Caco-2 (cell line): ENCODE results near the gene ZNF358. TPM values are rescaled to one million over a fixed set of nuclear protein-coding genes. Genes with fewer than 3 reads are reported as not detected.

Experiments used
- BruUV-seq: library from RNA; stranded (reverse); fragments of 400-500 nt; replicated peaks from 2 replicates; lab custom pipeline; 2021; lab: Mats Ljungman, UMichigan
- CTCF ChIA-PET: fragments of 300-600 bp; sonication (Branson Sonifier 250); formaldehyde crosslinking; loops from one replicate; lab custom pipeline; 2022; ENCODE audit warnings: antibody characterized with exemption; lab: Charles Lee
- POLR2A ChIA-PET: fragments of 300-600 bp; sonication (Branson Sonifier 250); formaldehyde crosslinking; loops from one replicate; lab custom pipeline; 2022; ENCODE audit warnings: antibody characterized with exemption; lab: Charles Lee
- DNase-seq, 2 experiments: peaks; one replicate each; pipeline versions ENCODE4 v3.0.0 to v3.0.0-alpha.2; 2020 to 2022
- H3K27me3 ChIP-seq: replicated peaks from 2 replicates; pipeline ENCODE4 v1.6.0; 2011; ENCODE audit warnings: low read length; ENCODE audit not compliant: control insufficient read depth, insufficient read depth
- H3K36me3 ChIP-seq: 2 replicates; pipeline ENCODE4 v1.5.1; 2011; ENCODE audit warnings: low read length; ENCODE audit not compliant: control insufficient read depth, insufficient read depth
- H3K4me1 ChIP-seq: fragments of 250-450 bp; sonication (Bioruptor Pico); 2 replicates; pipeline ENCODE4 v1.5.1; 2020; ENCODE audit warnings: mild to moderate bottlenecking
- H3K4me3 ChIP-seq: 2 replicates; pipeline ENCODE4 v1.5.1; 2011; ENCODE audit warnings: low read depth, mild to moderate bottlenecking, control low read depth, low read length
- H3K9me3 ChIP-seq: fragments of 250-450 bp; sonication (Bioruptor Pico); 2 replicates; pipeline ENCODE4 v1.5.1; 2020; ENCODE audit warnings: mild to moderate bottlenecking, moderate library complexity
- H3K27ac Mint-ChIP-seq: one replicate; pipeline ENCODE4 v1.8.0; 2022; ENCODE audit warnings: mixed read lengths; ENCODE audit not compliant: unreplicated experiment
- H3K27me3 Mint-ChIP-seq: one replicate; pipeline ENCODE4 v1.8.0; 2022; ENCODE audit warnings: mixed read lengths; ENCODE audit not compliant: insufficient read depth, unreplicated experiment
- H3K36me3 Mint-ChIP-seq: one replicate; pipeline ENCODE4 v1.8.0; 2022; ENCODE audit warnings: mild to moderate bottlenecking, mixed read lengths; ENCODE audit not compliant: insufficient read depth, unreplicated experiment
- H3K4me1 Mint-ChIP-seq: one replicate; pipeline ENCODE4 v1.8.0; 2022; ENCODE audit warnings: low read depth, mixed read lengths; ENCODE audit not compliant: unreplicated experiment
- H3K4me3 Mint-ChIP-seq: one replicate; pipeline ENCODE4 v1.8.0; 2022; ENCODE audit warnings: mild to moderate bottlenecking, moderate library complexity, mixed read lengths; ENCODE audit not compliant: unreplicated experiment
- H3K9me3 Mint-ChIP-seq: one replicate; pipeline ENCODE4 v1.8.0; 2022; ENCODE audit warnings: mixed read lengths; ENCODE audit not compliant: unreplicated experiment
- intact Hi-C: fragments of 100-400 bp; cut with micrococcal nuclease; formaldehyde crosslinking; loops from one replicate; pipeline ENCODE4 v1.10.0; 2022; ENCODE audit not compliant: unreplicated experiment
- total RNA-seq: library from RNA; stranded (reverse); gene quantifications from 2 replicates; pipeline ENCODE4 v1.2.3, GENCODE V29; 2022
- TF ChIP-seq, protein P1 (sequence below), 2 experiments: fragments of 200-600 bp in 1 of 2; IDR thresholded peaks; 1 replicate in 1 of 2; 2 replicates in 1 of 2; pipeline versions ENCODE4 v1.5.1 to v1.8.0; 2011 to 2022; ENCODE audit warnings: antibody characterized with exemption in 1 of 2, control low read depth in 1 of 2, inconsistent platforms in 1 of 2, low read depth in 1 of 2, low read length in 1 of 2, mild to moderate bottlenecking in 1 of 2, moderate library complexity in 1 of 2; ENCODE audit not compliant: insufficient read depth in 1 of 2, severe bottlenecking in 1 of 2, unreplicated experiment in 1 of 2

The ZNF358 gene
- total RNA-seq, 1 experiment from 2014 or later: 29.4 TPM

DNA sequence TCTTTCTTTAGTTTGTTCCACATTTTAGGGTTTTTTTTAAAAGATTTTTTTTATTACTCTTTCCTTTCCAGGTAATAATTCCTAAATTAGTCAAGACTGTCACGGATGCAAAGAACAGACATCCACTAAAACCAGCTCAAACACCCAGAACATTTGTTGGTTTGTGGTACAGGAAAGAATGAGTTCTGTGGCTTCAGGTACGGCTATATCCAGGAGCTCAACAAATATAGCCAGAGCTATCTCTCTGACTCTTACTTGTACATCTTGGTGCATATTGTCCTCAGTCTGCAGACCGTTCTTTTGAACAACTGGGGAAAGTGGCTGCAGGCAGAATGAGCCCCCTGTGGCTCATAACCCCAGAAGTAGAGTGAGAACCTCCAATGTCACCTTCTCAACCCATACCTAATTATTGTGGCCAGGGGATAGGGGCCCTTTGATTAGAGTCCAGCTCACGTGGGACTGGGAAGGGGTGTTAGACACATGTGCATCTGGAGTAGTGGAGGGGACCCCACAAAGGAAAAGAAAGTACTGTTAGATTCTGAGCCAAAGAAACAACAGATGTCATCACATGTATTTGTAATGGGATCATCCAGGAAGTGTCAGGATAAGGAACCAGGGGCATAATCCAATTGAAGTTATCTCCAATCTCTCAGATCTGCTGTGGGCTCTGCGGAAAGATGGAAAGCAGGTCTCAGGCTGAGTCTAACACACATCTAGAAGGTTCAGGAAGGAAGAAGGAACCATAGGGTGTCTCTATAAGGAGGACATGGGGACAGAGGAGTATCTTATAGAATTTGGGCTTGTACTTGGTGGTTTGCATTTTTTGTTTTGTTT lies 1.9 kb upstream of the ZNF358 start:
- BruUV-seq: no TSS peak
- intact Hi-C loops: loop anchor here (10.0 kb wide), 1 partner anchor 119 kb away; no protein-coding TSS in a partner anchor
- Histone ChIP-seq H3K27me3 (no peaks in the 10 kb centered on the region), H3K36me3 (peaks cover 1% of the 10 kb centered on the region; the same call in 1 of the 2 replicates), H3K4me1 (peaks cover 5% of the 10 kb centered on the region; the same call in 1 of the 2 replicates), H3K4me3 (no peak overlapping the region), H3K9me3 (no peaks in the 10 kb centered on the region)
- DNase-seq: no peak
- TF ChIP-seq, protein P1, sequence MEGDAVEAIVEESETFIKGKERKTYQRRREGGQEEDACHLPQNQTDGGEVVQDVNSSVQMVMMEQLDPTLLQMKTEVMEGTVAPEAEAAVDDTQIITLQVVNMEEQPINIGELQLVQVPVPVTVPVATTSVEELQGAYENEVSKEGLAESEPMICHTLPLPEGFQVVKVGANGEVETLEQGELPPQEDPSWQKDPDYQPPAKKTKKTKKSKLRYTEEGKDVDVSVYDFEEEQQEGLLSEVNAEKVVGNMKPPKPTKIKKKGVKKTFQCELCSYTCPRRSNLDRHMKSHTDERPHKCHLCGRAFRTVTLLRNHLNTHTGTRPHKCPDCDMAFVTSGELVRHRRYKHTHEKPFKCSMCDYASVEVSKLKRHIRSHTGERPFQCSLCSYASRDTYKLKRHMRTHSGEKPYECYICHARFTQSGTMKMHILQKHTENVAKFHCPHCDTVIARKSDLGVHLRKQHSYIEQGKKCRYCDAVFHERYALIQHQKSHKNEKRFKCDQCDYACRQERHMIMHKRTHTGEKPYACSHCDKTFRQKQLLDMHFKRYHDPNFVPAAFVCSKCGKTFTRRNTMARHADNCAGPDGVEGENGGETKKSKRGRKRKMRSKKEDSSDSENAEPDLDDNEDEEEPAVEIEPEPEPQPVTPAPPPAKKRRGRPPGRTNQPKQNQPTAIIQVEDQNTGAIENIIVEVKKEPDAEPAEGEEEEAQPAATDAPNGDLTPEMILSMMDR (IDR thresholded peaks at IDR 0.05; ENCODE audit: insufficient read depth in 1 of 2, low read depth in 1 of 2, low read length in 1 of 2, severe bottlenecking in 1 of 2, unreplicated experiment in 1 of 2): no peak
- H3K36me3 Mint-ChIP-seq: peaks cover 8% of the 10 kb centered on the region
- H3K4me1 Mint-ChIP-seq: peaks cover 8% of the 10 kb centered on the region
- no peaks in the 10 kb centered on the region for H3K27me3 Mint-ChIP-seq
- no peak overlapping the region for H3K4me3 Mint-ChIP-seq
- peak overlapping the region; percentile 40 for H3K27ac Mint-ChIP-seq
- ChIA-PET POLR2A (no interaction called here), CTCF (no interaction called here)
- H3K9me3 Mint-ChIP-seq: no peaks in the 10 kb centered on the region

DNA sequence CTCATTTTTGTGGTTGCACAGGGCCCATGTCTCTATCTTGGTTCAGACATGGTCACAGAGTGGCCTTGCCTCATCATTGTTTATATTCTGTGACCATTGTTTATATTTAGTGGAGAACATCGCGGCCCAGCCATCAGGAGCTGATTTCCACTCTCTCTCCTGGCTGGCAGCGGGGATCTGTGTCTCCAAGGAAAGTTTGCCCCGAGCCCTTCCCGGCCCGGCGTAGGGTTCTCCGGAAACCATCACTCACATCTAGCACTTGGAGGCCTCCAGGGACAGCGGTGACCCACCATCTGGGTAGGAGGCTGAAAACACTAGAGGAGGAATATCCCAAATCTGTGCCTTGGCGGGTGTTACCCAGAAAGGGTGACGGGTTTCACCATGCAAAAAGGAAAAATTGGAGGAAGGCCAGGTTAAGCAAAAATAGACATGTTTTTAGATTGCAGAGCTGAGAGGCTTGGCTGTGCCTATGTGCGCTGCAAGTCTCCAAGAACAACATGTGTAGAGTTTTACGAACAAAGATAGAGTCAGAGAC lies 726 bp upstream of the ZNF358 start:
- Histone ChIP-seq H3K9me3 (no peaks in the 10 kb centered on the region), H3K36me3 (peaks cover 1% of the 10 kb centered on the region; the same call in 1 of the 2 replicates), H3K4me3 (no peak overlapping the region), H3K4me1 (peaks cover 5% of the 10 kb centered on the region; the same call in 1 of the 2 replicates), H3K27me3 (no peaks in the 10 kb centered on the region)
- H3K9me3 Mint-ChIP-seq: no peaks in the 10 kb centered on the region
- intact Hi-C loops: loop anchor here (10.0 kb wide), 1 partner anchor 120 kb away; no protein-coding TSS in a partner anchor
- peak overlapping the region; percentile 40 for H3K27ac Mint-ChIP-seq
- TF ChIP-seq, protein P1 (IDR thresholded peaks at IDR 0.05; ENCODE audit: insufficient read depth in 1 of 2, low read depth in 1 of 2, low read length in 1 of 2, severe bottlenecking in 1 of 2, unreplicated experiment in 1 of 2): no peak
- H3K27me3 Mint-ChIP-seq: no peaks in the 10 kb centered on the region
- no peak for DNase-seq
- CTCF ChIA-PET: no interaction called here
- H3K4me3 Mint-ChIP-seq: peak overlapping the region; percentile 74
- POLR2A ChIA-PET: no interaction called here
- peaks cover 11% of the 10 kb centered on the region for H3K36me3 Mint-ChIP-seq
- BruUV-seq: TSS peak; percentile 47
- peaks cover 8% of the 10 kb centered on the region for H3K4me1 Mint-ChIP-seq

DNA sequence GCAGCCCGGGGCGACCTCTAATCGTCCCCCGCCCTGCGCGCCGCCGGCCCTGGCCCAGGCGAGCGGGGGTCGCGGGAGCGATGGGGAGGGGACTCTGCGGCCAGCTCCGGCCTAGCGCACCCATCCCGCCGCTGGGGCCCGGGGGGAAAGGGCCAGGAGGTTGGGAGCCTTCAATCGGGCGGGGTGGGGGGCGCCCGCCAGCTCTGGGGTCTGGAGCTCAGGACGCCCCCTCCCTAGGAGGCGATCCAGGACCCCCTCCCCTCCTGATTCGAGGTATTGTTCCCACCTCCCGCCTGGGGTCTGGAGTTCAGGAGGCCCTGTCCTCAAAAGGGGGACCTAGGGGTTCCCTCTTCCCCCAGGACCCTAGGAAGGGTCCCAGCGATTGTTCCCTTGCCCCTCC lies 430 bp downstream of the ZNF358 start:
- H3K4me3 ChIP-seq: peak overlapping the region; percentile 75
- ChIA-PET POLR2A (interaction anchor here (0.6 to 0.9 kb wide), 2 partner anchors 10 to 92 kb away, joined by 3 to 6 read pairs; no protein-coding TSS in a partner anchor), CTCF (no interaction called here)
- Mint-ChIP-seq H3K4me1 (peaks cover 8% of the 10 kb centered on the region), H3K9me3 (no peaks in the 10 kb centered on the region), H3K36me3 (peaks cover 11% of the 10 kb centered on the region), H3K27ac (no peak overlapping the region), H3K4me3 (peak overlapping the region; percentile 70), H3K27me3 (no peaks in the 10 kb centered on the region)
- intact Hi-C loops: loop anchor here (10.0 kb wide), 1 partner anchor 122 kb away; no protein-coding TSS in a partner anchor
- BruUV-seq: no TSS peak
- H3K9me3 ChIP-seq: no peaks in the 10 kb centered on the region
- TF ChIP-seq, protein P1 (IDR thresholded peaks at IDR 0.05; ENCODE audit: insufficient read depth in 1 of 2, low read depth in 1 of 2, low read length in 1 of 2, severe bottlenecking in 1 of 2, unreplicated experiment in 1 of 2): no peak
- H3K36me3 ChIP-seq: peaks cover 1% of the 10 kb centered on the region; the same call in 1 of the 2 replicates
- no peaks in the 10 kb centered on the region for H3K27me3 ChIP-seq
- no peak for DNase-seq
- peaks cover 5% of the 10 kb centered on the region; the same call in 1 of the 2 replicates for H3K4me1 ChIP-seq
